GM12878 (cell line): ENCODE measurements around the gene TUBB.

ENCODE experiments used
- CHD4 ChIP-seq: fragments of 200-600 bp; sonication (generic); IDR thresholded peaks from 2 replicates; pipeline ENCODE4 v1.6.1; 2016; ENCODE audit warnings: mild to moderate bottlenecking
- CTCF ChIP-seq, 3 experiments: IDR thresholded peaks in 2 of 3; conservative IDR thresholded peaks in 1 of 3; 2 replicates each; pipeline ENCODE4 v1.5.1; 2011; ENCODE audit warnings: low read depth in 3 of 3, low read length in 3 of 3, mild to moderate bottlenecking in 3 of 3, control low read depth in 2 of 3, moderate library complexity in 2 of 3, inconsistent platforms in 1 of 3, mixed read lengths in 1 of 3; ENCODE audit not compliant: control insufficient read depth in 2 of 3, insufficient read depth in 1 of 3; ENCODE audit errors: extremely low read depth in 1 of 3
- E2F4 ChIP-seq: IDR thresholded peaks from 2 replicates; pipeline ENCODE4 v1.6.1; 2012; ENCODE audit warnings: low read depth, low read length, improper control_type of control experiment
- EZH2 ChIP-seq: IDR thresholded peaks from 2 replicates; pipeline ENCODE4 v1.6.1; 2012; ENCODE audit warnings: low read depth, mild to moderate bottlenecking, control low read depth, inconsistent platforms, low read length, borderline replicate concordance; ENCODE audit not compliant: control insufficient read depth
- MTA3 ChIP-seq: IDR thresholded peaks from 2 replicates; pipeline ENCODE4 v1.6.1; 2012; ENCODE audit warnings: low read length, inconsistent platforms, borderline replicate concordance
- SKIL ChIP-seq: fragments of 450-650 bp; IDR thresholded peaks from 2 replicates; pipeline ENCODE4 v1.6.1; 2017; ENCODE audit warnings: mild to moderate bottlenecking, low read depth, inconsistent platforms; ENCODE audit not compliant: poor library complexity, severe bottlenecking
- SMC3 ChIP-seq: IDR thresholded peaks from 2 replicates; pipeline ENCODE4 v1.6.1; 2011; ENCODE audit warnings: low read length, improper control_type of control experiment, borderline replicate concordance
- TAF1 ChIP-seq: IDR thresholded peaks from 2 replicates; pipeline ENCODE4 v1.6.1; 2011; ENCODE audit warnings: mild to moderate bottlenecking, low read depth, low read length, borderline replicate concordance
- TCF12 ChIP-seq: IDR thresholded peaks from 2 replicates; pipeline ENCODE4 v1.6.1; 2011; ENCODE audit warnings: low read depth, mild to moderate bottlenecking, low read length
- TF ChIP-seq, protein P1 (sequence below): IDR thresholded peaks from 2 replicates; pipeline ENCODE4 v1.6.1; 2011; ENCODE audit warnings: mild to moderate bottlenecking, low read depth, low read length, moderate library complexity; ENCODE audit not compliant: insufficient replicate concordance

GRCh38 chr6:30749554-30750378 lies 29.6 kb downstream of the TUBB start:
- no peak for TF ChIP-seq CTCF (IDR thresholded peaks at IDR 0.05 in 2 of 3, conservative IDR thresholded peaks at IDR 0.05 in 1 of 3; ENCODE audit: control insufficient read depth in 2 of 3, extremely low read depth in 1 of 3, insufficient read depth in 1 of 3, low read depth in 3 of 3, low read length in 3 of 3)
- TF ChIP-seq TAF1: no peak
- TF ChIP-seq EZH2: no peak
- TF ChIP-seq SMC3: no peak
- no peak for TF ChIP-seq SKIL
- no peak for TF ChIP-seq MTA3
- no peak for TF ChIP-seq TCF12
- no peak for TF ChIP-seq CHD4
- TF ChIP-seq E2F4: no peak
- TF ChIP-seq, protein P1, sequence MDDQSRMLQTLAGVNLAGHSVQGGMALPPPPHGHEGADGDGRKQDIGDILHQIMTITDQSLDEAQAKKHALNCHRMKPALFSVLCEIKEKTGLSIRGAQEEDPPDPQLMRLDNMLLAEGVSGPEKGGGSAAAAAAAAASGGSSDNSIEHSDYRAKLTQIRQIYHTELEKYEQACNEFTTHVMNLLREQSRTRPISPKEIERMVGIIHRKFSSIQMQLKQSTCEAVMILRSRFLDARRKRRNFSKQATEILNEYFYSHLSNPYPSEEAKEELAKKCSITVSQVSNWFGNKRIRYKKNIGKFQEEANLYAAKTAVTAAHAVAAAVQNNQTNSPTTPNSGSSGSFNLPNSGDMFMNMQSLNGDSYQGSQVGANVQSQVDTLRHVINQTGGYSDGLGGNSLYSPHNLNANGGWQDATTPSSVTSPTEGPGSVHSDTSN: no peak
